Raji (cell line): ENCODE results near the gene GALNT15.

Source experiments
- POLR2A ChIP-seq: IDR thresholded peaks from 2 replicates; pipeline ENCODE4 v1.6.1; 2011; ENCODE audit warnings: low read depth, low read length, control low read depth; ENCODE audit not compliant: insufficient read depth

Gene GALNT15, protein sequence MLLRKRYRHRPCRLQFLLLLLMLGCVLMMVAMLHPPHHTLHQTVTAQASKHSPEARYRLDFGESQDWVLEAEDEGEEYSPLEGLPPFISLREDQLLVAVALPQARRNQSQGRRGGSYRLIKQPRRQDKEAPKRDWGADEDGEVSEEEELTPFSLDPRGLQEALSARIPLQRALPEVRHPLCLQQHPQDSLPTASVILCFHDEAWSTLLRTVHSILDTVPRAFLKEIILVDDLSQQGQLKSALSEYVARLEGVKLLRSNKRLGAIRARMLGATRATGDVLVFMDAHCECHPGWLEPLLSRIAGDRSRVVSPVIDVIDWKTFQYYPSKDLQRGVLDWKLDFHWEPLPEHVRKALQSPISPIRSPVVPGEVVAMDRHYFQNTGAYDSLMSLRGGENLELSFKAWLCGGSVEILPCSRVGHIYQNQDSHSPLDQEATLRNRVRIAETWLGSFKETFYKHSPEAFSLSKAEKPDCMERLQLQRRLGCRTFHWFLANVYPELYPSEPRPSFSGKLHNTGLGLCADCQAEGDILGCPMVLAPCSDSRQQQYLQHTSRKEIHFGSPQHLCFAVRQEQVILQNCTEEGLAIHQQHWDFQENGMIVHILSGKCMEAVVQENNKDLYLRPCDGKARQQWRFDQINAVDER

DNA sequence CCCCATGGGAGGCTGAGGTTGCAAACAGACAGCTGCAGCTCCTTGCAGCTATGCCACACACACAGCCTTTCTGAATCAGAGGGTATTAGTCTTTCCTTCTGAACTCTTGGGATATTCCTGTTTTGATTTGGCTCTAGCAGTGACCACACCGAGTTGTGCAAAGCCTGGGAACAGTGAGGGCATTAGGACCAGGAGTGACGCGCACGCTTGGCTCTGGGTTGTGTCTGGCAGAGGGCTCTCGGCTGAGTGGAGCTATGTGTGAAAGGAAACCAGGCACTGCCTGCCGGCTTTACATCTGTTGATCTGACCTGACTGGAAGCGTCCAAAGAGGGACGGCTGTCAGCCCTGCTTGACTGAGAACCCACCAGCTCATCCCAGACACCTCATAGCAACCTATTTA, at the start of gene GALNT15:
GALNT15 (plus strand) TSS at position 292 of the 400 bp plus-strand sequence. CDS start 472 bp downstream, outside the sequence.
- TF ChIP-seq POLR2A, result no peak

DNA sequence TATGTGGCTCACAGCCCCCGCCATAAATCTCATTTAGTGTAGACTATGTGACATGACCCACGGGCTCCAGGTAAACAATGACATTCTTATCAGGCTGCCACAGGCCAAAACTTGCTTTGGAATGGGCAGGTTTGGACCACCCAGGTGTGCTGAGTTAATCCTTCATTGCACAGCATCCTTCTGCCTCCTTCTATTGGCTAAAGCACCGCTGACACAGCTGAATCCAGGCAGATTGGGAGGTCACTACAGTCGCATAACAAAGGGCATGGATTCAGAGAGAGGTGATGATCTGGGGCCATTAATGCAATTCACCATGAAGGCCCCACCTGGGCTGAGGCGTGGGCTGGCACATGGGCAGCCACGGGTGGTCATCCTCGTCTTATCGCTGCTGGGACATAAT, 47.8 kb upstream of the GALNT15 start:
- no peak for TF ChIP-seq POLR2A

DNA sequence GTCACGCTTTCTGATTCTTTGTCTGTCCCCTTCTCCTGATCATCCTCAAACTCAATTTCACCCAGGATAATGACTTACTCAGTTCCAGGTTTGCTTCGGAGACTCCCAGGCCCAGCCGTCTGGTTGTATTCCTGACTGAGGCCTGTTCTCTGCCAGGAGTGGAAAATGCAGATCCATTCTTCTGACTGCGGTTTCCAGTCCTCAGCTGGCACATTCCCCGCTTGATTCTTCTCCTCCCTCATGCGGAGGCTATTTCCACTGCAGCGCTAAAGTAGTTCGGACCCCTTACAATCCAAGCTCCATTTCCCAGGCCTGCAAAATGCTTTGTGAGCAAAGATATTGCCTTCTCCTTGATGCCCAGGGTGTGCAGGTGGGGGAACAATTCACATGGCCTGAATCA, 47.2 kb upstream of the GALNT15 start:
- TF ChIP-seq POLR2A, result no peak

DNA sequence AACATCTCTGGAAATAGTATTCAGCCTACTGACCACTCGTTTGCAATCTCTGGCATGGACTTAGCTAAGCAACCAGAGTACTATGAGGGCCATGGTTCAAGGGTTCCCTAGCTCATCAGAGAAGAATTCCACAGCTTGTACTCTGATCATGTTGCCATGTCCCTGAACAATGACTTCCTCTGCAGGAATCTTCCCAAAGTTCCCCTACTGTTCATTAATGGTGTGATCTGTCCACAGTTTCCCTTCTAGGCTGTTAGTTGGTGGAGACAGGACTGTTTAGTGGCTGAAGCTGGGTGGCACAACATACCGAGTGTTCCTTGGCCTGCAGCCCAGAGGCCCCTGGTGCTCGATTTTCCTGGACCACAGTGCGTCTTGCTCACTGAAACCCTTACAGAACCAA, 44.4 kb upstream of the GALNT15 start:
- no peak for TF ChIP-seq POLR2A

DNA sequence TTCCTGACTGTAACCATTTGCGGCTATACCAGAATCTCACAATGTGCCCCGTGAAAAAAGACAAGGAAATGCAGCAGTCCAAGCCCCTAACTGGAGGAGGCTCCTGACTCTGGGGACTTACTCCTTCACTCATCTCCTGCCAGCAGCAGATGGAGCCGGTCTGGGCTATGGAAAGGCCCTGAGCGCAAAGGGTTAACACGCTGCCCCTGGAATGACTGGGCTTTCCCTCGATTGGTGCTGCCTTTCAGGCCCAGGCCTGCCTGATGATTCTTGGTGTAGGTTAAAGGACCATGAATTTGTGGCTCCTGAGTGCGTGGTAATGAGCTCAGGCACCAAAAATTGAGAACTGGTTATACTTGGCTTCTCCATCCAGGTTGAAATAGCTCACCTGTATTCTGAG, 42.3 kb upstream of the GALNT15 start:
- no peak for TF ChIP-seq POLR2A

DNA sequence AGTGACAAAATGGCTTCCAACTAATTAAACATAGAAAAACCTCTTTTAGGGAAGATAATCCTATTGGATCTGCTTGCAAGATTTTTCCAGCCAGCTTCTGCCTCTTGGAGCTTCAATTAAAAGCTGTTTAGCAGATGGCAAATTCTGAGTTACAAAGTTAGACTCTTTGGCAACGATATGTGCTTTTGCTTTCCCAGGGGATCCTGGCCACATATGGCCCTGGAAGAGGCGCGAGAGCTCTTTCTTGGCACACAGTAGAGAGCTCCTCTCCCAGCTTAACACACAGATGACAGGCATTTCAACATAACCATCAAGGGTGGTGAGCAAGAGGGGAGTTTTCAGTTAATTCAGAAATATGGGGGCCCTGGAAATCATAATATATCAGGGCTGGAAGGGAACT, 41.6 kb upstream of the GALNT15 start:
- no peak for TF ChIP-seq POLR2A

DNA sequence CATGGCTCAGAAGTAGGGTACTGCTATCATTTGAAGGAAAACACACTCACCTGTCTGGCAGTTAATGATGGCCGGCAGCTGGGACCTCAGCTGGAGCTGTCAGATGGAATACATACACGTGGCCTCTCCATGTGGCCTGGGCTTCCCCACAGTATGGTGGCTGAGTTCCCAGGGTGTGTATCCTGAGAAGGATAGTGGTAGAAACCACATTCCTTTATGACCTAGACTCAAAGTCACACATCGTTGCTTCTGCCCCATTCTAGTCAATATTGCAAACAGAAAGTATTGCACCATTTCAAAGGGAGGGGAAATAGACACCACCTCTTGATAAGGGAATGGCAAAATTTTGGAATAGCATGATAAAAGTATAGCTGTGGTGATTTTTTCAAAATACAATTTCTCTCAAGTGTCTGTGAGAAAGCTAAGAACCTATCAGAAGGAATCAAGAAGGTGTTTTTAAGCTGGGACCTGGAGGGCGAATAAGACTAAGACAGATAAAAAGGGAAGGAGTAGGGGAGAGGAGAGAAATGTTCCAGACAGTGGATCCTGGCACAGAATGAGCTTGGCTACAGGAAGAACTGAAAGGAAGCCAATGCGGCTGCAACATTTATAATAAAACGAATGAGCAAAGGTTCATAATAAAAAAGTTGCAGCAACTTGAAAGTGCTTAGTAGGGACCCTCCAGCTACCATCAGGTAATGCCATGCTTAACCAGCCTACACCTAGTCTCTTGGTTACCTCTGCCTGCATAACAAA, 40.1 kb upstream of the GALNT15 start:
- no peak for TF ChIP-seq POLR2A

GRCh38 chr3:16136055-16136454, 38.4 kb upstream of the GALNT15 start:
- no peak for TF ChIP-seq POLR2A

GRCh38 chr3:16137044-16137443, 37.4 kb upstream of the GALNT15 start:
- no peak for TF ChIP-seq POLR2A

GRCh38 chr3:16137977-16138376, 36.5 kb upstream of the GALNT15 start:
- no peak for TF ChIP-seq POLR2A

DNA sequence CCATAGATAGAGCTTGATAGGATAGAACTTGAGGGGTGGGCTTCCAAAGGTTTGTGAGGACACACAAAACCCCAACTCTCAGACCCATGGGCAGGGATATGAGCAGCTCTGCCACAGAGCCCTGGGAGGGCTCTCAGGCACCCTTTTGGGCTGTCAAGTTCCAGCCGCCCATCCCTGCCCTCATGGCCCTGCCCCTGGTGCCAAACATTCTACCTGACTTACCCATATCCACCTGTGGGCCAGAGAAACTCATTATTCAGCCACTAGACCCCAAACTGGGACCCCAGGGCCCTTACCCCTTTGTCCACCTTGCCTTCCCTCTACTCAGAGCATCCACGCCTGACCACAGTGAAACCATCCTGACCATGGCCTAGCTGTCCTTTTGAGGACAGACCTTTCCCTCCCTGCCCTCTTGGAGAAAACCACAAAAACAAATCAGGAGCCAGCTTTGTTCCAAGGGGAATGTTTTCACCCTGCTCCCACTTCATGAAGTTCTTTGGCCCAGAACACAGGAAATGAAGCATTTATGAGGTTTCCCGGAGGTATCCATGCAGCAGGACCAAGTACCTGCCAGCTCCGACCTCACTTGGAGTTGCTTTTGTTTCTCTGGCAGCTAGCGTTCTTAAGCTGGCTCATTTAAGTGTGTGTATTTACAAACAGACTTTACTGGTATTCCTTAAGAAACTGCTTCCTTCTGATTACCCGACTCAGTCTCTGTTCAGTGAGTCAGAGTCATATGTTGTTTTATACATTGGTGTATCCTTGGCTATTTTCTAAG, 34.2 kb upstream of the GALNT15 start:
- TF ChIP-seq POLR2A, result no peak

DNA sequence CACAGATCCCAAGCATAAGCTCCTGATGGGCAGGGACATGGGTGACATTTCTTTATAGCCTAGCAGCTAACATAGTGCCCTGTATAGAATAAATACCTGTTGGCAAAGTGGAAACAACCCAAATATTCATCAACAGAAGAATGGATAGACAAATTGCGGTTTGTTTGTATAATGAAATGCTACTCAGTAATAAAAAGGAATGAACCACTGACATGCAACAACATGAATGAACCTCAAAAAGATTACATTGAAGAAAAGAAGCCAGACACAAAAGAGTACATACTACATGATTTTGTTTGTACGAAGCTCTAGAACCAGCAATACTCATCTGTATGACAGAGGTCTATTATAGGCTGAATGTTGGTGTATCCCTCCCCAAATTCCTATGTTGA, 33.6 kb upstream of the GALNT15 start:
- no peak for TF ChIP-seq POLR2A

- TF ChIP-seq POLR2A, result no peak
Measured at GRCh38 chr3:16142350-16143025, 32.0 kb upstream of the GALNT15 start.

- TF ChIP-seq POLR2A, result no peak
Measured at GRCh38 chr3:16143861-16144447, 30.5 kb upstream of the GALNT15 start.
